Liver (tissue), 9 donors: ENCODE data around the gene COX5B. TPM values are rescaled to one million over a fixed set of nuclear protein-coding genes. Genes with fewer than 3 reads are reported as not detected.

Experiments used
- DNase-seq: peaks from one replicate; pipeline ENCODE4 v3.0.0-alpha.2; 2017; ENCODE audit warnings: low spot score
- H3K27ac ChIP-seq, 2 donors: one replicate each; pipeline ENCODE4 v1.7.0; 2013; ENCODE audit warnings: inconsistent platforms in 2 of 2, low read length in 2 of 2, control low read depth in 1 of 2, low read depth in 1 of 2, mild to moderate bottlenecking in 1 of 2
- H3K27me3 ChIP-seq, 4 donors: one replicate each; pipeline versions ENCODE4 v1.6.1 to v1.7.0; 2013; ENCODE audit warnings: low read length in 3 of 4, inconsistent platforms in 1 of 4, mild to moderate bottlenecking in 1 of 4, moderate library complexity in 1 of 4; ENCODE audit not compliant: control insufficient read depth in 4 of 4, insufficient read depth in 4 of 4
- H3K36me3 ChIP-seq, 4 donors: one replicate each; pipeline versions ENCODE4 v1.6.1 to v1.7.0; 2013; ENCODE audit warnings: low read length in 3 of 4, mild to moderate bottlenecking in 3 of 4, low read depth in 1 of 4, moderate library complexity in 1 of 4; ENCODE audit not compliant: control insufficient read depth in 4 of 4, insufficient read depth in 3 of 4
- H3K4me1 ChIP-seq, 4 donors: one replicate each; pipeline versions ENCODE4 v1.6.1 to v1.7.0; 2013; ENCODE audit warnings: low read length in 3 of 4, mild to moderate bottlenecking in 3 of 4, moderate library complexity in 1 of 4; ENCODE audit not compliant: control insufficient read depth in 4 of 4, insufficient read depth in 4 of 4
- H3K4me3 ChIP-seq, 3 donors: one replicate each; pipeline versions ENCODE4 v1.6.1 to v1.7.0; 2013; ENCODE audit warnings: low read length in 3 of 3, control low read depth in 1 of 3, low read depth in 1 of 3, mild to moderate bottlenecking in 1 of 3
- H3K9ac ChIP-seq, 2 donors: one replicate each; pipeline ENCODE4 v1.7.0; 2013; ENCODE audit warnings: low read length in 2 of 2, mild to moderate bottlenecking in 2 of 2, moderate library complexity in 2 of 2, control low read depth in 1 of 2, low read depth in 1 of 2
- H3K9me3 ChIP-seq, 4 donors: one replicate each; pipeline versions ENCODE4 v1.6.1 to v1.7.0; 2013; ENCODE audit warnings: low read length in 3 of 4; ENCODE audit not compliant: control insufficient read depth in 4 of 4
- EGR1 ChIP-seq, 2 donors: IDR thresholded peaks; 2 replicates each; pipeline ENCODE4 v1.6.1; 2016 to 2018; ENCODE audit warnings: antibody characterized with exemption in 2 of 2, low read depth in 2 of 2
- FOXA1 ChIP-seq: IDR thresholded peaks from 2 replicates; pipeline ENCODE4 v1.6.1; 2016; ENCODE audit warnings: antibody characterized with exemption
- FOXA2 ChIP-seq: IDR thresholded peaks from 2 replicates; pipeline ENCODE4 v1.6.1; 2016; ENCODE audit warnings: antibody characterized with exemption
- JUND ChIP-seq, 2 donors: IDR thresholded peaks; 2 replicates each; pipeline ENCODE4 v1.6.1; 2016; ENCODE audit warnings: antibody characterized with exemption in 2 of 2
- SP1 ChIP-seq: IDR thresholded peaks from 2 replicates; pipeline ENCODE4 v1.6.1; 2018; ENCODE audit warnings: antibody characterized with exemption, mild to moderate bottlenecking
- YY1 ChIP-seq: IDR thresholded peaks from 2 replicates; pipeline ENCODE4 v1.6.1; 2016; ENCODE audit warnings: antibody characterized with exemption, mild to moderate bottlenecking
- WGBS: extraction: QIAGEN DNeasy Blood & Tissue Kit; methylation state at CpG from one replicate; pipeline ENCODE4 v1.1.7; 2013; 5-methylcytosine and 5-hydroxymethylcytosine counted together
- polyA plus RNA-seq, 2 donors: library from polyadenylated mRNA; stranded (reverse) in 1 of 2; unstranded in 1 of 2; fragments of 200-250 nt in 1 of 2; fragments of >200 nt in 1 of 2; fragmentation: Nextera tagmentation in 1 of 2; extraction: Ambion mirVana in 1 of 2; gene quantifications; one replicate each; pipeline versions ENCODE4 v1.2.1 to v1.2.3, GENCODE V29; 2013 to 2015
- total RNA-seq, 2 donors: library from RNA; depleted of rRNA; stranded (reverse); fragments of >200 nt; gene quantifications; one replicate each; pipeline ENCODE4 v1.2.3, GENCODE V29; 2014
- TF ChIP-seq, protein P1 (sequence below): IDR thresholded peaks from 2 replicates; pipeline ENCODE4 v1.6.1; 2016; ENCODE audit warnings: antibody characterized with exemption, mild to moderate bottlenecking
- TF ChIP-seq, protein P2 (sequence below): fragments of 150-350 bp; IDR thresholded peaks from 2 replicates; pipeline ENCODE4 v1.5.1; 2017; ENCODE audit warnings: improper control_type of control experiment, low read depth, low read length; ENCODE audit not compliant: missing input control
- TF ChIP-seq, protein P3 (sequence below): IDR thresholded peaks from 2 replicates; pipeline ENCODE4 v1.6.1; 2016; ENCODE audit warnings: antibody characterized with exemption
- donor health status: healthy.
- donor health status: healthy.
- donor health status: healthy.
- donor health status: healthy.
- donor health status: healthy.

COX5B gene
- total and polyA plus RNA-seq, 4 donors = 103 to 423 (median 264) TPM

DNA sequence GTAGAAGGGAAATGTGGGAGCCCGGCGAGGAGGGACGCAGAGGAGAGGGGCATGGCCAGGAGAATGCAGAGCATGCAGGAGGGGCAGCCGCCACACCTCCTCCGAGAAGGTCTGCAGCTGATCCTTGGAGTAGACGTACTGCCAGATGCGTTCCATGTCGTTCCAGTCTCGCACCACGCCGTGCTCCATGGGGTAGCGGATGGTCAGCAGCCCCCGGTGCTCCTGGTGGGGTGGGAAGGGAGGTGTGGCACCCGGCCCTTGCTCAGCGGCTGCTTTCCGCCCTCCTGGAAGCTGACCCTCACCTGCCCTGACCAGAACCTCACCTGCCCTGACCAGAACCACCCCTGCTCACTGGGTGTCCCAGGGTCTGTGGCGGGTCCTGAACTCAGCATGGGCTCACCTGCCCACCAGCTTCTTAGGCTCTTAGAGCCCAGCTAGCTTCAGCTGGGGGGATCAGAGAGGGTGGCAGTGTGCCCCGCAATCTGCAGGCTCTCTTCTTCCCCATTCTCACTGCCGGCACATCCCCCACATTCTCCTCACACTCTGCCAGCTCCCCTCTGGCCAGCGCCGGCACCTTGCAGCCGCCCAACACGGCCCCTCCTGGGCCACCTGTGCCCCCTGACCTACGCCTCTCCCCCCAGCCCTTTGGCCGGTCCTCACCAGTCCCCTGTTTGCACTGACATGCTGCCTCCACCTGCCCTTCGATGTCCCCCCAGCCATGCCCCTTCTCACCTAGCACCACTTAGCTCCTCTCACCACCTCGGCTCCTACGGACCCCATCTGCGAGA, 13.6 kb downstream of the COX5B start:
- WGBS = 96% methylated on average over 29 of the region's 29 CpGs
- Histone ChIP-seq H3K4me3 (no peak overlapping the region), H3K4me1 (peaks cover 10 to 15% (median 13%) of the 10 kb centered on the region in 4 donors), H3K27me3 (no peaks in the 10 kb centered on the region), H3K36me3 (peaks cover 10 to 31% (median 16%) of the 10 kb centered on the region in 4 donors), H3K9me3 (peaks cover 0 to 3% (median 0%) of the 10 kb centered on the region in 4 donors), H3K9ac (no peak overlapping the region), H3K27ac (no peak overlapping the region)
- no peak for DNase-seq
- TF ChIP-seq EGR1 (IDR thresholded peaks at IDR 0.05; ENCODE audit: low read depth in 2 of 2) (no peak), JUND (IDR thresholded peaks at IDR 0.05) (no peak), FOXA1 (no peak)
- TF ChIP-seq, protein P1, sequence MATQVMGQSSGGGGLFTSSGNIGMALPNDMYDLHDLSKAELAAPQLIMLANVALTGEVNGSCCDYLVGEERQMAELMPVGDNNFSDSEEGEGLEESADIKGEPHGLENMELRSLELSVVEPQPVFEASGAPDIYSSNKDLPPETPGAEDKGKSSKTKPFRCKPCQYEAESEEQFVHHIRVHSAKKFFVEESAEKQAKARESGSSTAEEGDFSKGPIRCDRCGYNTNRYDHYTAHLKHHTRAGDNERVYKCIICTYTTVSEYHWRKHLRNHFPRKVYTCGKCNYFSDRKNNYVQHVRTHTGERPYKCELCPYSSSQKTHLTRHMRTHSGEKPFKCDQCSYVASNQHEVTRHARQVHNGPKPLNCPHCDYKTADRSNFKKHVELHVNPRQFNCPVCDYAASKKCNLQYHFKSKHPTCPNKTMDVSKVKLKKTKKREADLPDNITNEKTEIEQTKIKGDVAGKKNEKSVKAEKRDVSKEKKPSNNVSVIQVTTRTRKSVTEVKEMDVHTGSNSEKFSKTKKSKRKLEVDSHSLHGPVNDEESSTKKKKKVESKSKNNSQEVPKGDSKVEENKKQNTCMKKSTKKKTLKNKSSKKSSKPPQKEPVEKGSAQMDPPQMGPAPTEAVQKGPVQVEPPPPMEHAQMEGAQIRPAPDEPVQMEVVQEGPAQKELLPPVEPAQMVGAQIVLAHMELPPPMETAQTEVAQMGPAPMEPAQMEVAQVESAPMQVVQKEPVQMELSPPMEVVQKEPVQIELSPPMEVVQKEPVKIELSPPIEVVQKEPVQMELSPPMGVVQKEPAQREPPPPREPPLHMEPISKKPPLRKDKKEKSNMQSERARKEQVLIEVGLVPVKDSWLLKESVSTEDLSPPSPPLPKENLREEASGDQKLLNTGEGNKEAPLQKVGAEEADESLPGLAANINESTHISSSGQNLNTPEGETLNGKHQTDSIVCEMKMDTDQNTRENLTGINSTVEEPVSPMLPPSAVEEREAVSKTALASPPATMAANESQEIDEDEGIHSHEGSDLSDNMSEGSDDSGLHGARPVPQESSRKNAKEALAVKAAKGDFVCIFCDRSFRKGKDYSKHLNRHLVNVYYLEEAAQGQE = no peak

DNA sequence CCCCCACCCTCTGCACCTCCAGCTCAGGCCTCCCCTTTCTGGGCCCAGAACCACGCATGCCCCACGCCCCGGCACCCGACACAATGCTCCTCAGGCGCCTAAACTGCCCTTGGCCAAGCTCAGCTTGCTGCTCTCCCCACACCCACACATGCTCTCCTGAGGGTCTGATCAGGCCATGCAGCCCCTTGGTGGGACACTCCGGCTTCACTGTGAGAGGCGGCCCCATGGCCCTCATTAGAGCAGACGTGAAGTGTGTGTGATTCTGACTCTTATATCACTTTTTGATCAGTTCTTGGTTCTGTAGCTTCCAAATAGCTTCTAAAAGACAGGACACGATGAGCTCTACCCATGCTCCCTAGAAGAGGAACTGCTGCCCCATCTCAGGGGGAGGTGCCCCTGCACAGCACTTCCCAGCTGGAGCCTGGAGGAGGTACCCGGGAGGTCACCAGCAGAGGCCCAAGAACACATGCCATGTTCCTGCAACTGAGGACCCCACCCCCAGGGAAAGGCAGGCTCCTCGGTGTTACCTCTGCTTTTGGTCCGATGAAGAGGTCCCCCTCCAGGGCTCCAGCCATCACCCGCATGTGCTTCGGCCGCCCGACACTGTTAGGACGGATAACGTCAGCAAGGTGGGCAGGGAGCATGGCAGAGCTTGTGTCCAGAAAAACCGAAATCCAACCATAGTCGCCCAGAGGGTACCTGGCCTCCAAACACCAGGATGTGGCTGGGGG, 14.3 kb downstream of the COX5B start:
- no peak overlapping the region for H3K4me3 ChIP-seq
- H3K4me1 ChIP-seq = peaks cover 10 to 15% (median 13%) of the 10 kb centered on the region in 4 donors
- DNase-seq = no peak
- no peaks in the 10 kb centered on the region for H3K27me3 ChIP-seq
- H3K36me3 ChIP-seq = peaks cover 10 to 31% (median 16%) of the 10 kb centered on the region in 4 donors
- H3K9me3 ChIP-seq = no peaks in the 10 kb centered on the region
- H3K9ac ChIP-seq = no peak overlapping the region
- TF ChIP-seq, protein P2, sequence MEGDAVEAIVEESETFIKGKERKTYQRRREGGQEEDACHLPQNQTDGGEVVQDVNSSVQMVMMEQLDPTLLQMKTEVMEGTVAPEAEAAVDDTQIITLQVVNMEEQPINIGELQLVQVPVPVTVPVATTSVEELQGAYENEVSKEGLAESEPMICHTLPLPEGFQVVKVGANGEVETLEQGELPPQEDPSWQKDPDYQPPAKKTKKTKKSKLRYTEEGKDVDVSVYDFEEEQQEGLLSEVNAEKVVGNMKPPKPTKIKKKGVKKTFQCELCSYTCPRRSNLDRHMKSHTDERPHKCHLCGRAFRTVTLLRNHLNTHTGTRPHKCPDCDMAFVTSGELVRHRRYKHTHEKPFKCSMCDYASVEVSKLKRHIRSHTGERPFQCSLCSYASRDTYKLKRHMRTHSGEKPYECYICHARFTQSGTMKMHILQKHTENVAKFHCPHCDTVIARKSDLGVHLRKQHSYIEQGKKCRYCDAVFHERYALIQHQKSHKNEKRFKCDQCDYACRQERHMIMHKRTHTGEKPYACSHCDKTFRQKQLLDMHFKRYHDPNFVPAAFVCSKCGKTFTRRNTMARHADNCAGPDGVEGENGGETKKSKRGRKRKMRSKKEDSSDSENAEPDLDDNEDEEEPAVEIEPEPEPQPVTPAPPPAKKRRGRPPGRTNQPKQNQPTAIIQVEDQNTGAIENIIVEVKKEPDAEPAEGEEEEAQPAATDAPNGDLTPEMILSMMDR = no peak
- TF ChIP-seq YY1 (no peak), FOXA2 (no peak), FOXA1 (no peak), EGR1 (IDR thresholded peaks at IDR 0.05; ENCODE audit: low read depth in 2 of 2) (no peak), SP1 (no peak), JUND (IDR thresholded peaks at IDR 0.05) (no peak)
- TF ChIP-seq, protein P3, sequence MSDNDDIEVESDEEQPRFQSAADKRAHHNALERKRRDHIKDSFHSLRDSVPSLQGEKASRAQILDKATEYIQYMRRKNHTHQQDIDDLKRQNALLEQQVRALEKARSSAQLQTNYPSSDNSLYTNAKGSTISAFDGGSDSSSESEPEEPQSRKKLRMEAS = no peak
- 96% methylated on average over 20 of the region's 20 CpGs for WGBS
- no peak overlapping the region for H3K27ac ChIP-seq
